Measurements from ENCODE around the gene TMA7B.

DNA sequence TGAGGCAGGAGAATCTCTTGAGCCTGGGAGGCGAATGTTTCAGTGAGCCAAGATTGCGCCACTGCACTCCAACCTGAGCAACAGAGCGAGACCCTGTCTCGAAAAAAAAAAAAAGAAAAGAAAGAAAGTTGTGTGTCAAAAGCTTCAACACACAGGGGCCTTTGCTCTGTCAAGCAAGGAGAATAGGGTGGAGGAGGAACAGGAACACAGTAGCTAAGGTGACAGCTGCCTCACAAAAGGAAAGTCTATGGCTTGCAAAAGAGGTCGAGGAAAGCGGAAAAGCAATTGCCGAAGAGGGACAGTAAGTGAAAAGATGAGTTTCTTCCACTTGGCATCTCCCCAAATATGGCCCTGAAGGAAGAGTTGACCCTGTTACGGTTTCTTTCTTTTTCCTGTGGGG lies 26.5 kb upstream of the TMA7B start:
- TF ChIP-seq NFIC (IDR thresholded peaks at IDR 0.05; ENCODE audit: low read depth, low read length) = no peak
- TF ChIP-seq, protein P1, sequence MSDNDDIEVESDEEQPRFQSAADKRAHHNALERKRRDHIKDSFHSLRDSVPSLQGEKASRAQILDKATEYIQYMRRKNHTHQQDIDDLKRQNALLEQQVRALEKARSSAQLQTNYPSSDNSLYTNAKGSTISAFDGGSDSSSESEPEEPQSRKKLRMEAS (IDR thresholded peaks at IDR 0.05; ENCODE audit: low read depth, low read length) = no peak
- TF ChIP-seq SREBF2 (IDR thresholded peaks at IDR 0.05; ENCODE audit: low read length) = no peak
- no peak for TF ChIP-seq SIN3A (IDR thresholded peaks at IDR 0.05; ENCODE audit: low read depth, low read length)
- TF ChIP-seq YY1 (IDR thresholded peaks at IDR 0.05; ENCODE audit: low read depth, low read length) = no peak

Data from GM12878 (cell line).